IMR-90 (cell line): ENCODE measurements around the gene C14orf180. TPM values are rescaled to one million over a fixed set of nuclear protein-coding genes. Genes with fewer than 3 reads are reported as not detected.

Experiments used
- ATAC-seq: fragments of 200-7000 bp; cut with Tn5 transposase; 2 replicates; pipeline ENCODE4 v1.9.1; 2020; ENCODE audit warnings: low read depth, mild to moderate bottlenecking, moderate library complexity
- BruUV-seq: library from RNA; stranded (reverse); fragments of 400-500 nt; replicated peaks from 2 replicates; lab custom pipeline; 2021; lab: Mats Ljungman, UMichigan
- CTCF ChIA-PET: fragments of 300-600 bp; formaldehyde crosslinking; extraction: SDS; loops from one replicate; lab custom pipeline; 2021; ENCODE audit warnings: antibody characterized with exemption; lab: Yijun Ruan, JAX
- POLR2A ChIA-PET: fragments of 300-600 bp; sonication (Branson Sonifier 250); formaldehyde crosslinking; loops from one replicate; lab custom pipeline; 2022; ENCODE audit warnings: antibody characterized with exemption; ENCODE audit not compliant: unreplicated experiment; lab: Charles Lee
- DNase-seq: peaks from one replicate; pipeline ENCODE4 v3.0.0; 2013
- H2AFZ ChIP-seq: replicated peaks from 2 replicates; pipeline ENCODE3; 2013; ENCODE audit warnings: low read length, mild to moderate bottlenecking; ENCODE audit not compliant: poor library complexity
- H2AK5ac ChIP-seq: 2 replicates; pipeline ENCODE4 v1.6.1; 2013; ENCODE audit warnings: low read depth, low read length, inconsistent platforms
- H2AK9ac ChIP-seq: replicated peaks from 2 replicates; pipeline ENCODE3; 2013; ENCODE audit warnings: mild to moderate bottlenecking, low read depth, low read length, moderate library complexity; ENCODE audit not compliant: poor library complexity
- H2BK120ac ChIP-seq: 2 replicates; pipeline ENCODE4 v1.6.1; 2013; ENCODE audit warnings: low read depth, low read length, inconsistent platforms
- H2BK15ac ChIP-seq: 3 replicates; pipeline ENCODE4 v1.6.1; 2013; ENCODE audit warnings: low read depth, low read length, inconsistent platforms
- H2BK20ac ChIP-seq: 2 replicates; pipeline ENCODE4 v1.6.1; 2013; ENCODE audit warnings: low read depth, mild to moderate bottlenecking, inconsistent platforms, low read length, moderate library complexity
- H2BK5ac ChIP-seq: 2 replicates; pipeline ENCODE4 v1.6.1; 2013; ENCODE audit warnings: mild to moderate bottlenecking, low read depth, low read length, inconsistent platforms; ENCODE audit not compliant: poor library complexity, severe bottlenecking
- H3K14ac ChIP-seq: replicated peaks from 2 replicates; pipeline ENCODE4 v1.6.1; 2013; ENCODE audit warnings: low read depth, low read length, inconsistent platforms
- H3K18ac ChIP-seq: 2 replicates; pipeline ENCODE4 v1.6.1; 2013; ENCODE audit warnings: low read depth, low read length, control low read depth
- H3K23ac ChIP-seq: 2 replicates; pipeline ENCODE4 v1.6.1; 2013; ENCODE audit warnings: low read depth, low read length, inconsistent platforms
- H3K27ac ChIP-seq: 2 replicates; pipeline ENCODE4 v1.5.1; 2013; ENCODE audit warnings: mild to moderate bottlenecking, control low read depth, low read length; ENCODE audit not compliant: insufficient read depth
- H3K27me3 ChIP-seq: 2 replicates; pipeline ENCODE4 v1.6.1; 2013; ENCODE audit warnings: low read length; ENCODE audit not compliant: control insufficient read depth, insufficient read depth
- H3K36me3 ChIP-seq: 2 replicates; pipeline ENCODE4 v1.6.1; 2013; ENCODE audit warnings: low read length, mixed read lengths; ENCODE audit not compliant: control insufficient read depth, insufficient read depth
- H3K4ac ChIP-seq: 2 replicates; pipeline ENCODE4 v1.6.1; 2013; ENCODE audit warnings: low read depth, low read length, inconsistent platforms
- H3K4me1 ChIP-seq: 2 replicates; pipeline ENCODE4 v1.6.1; 2013; ENCODE audit warnings: low read length, mixed read lengths; ENCODE audit not compliant: control insufficient read depth, insufficient read depth
- H3K4me2 ChIP-seq: 2 replicates; pipeline ENCODE4 v1.6.1; 2013; ENCODE audit warnings: low read depth, mild to moderate bottlenecking, control low read depth, low read length, moderate library complexity
- H3K4me3 ChIP-seq: 2 replicates; pipeline ENCODE4 v1.5.1; 2013; ENCODE audit warnings: low read depth, mild to moderate bottlenecking, control low read depth, low read length, moderate library complexity; ENCODE audit not compliant: insufficient read depth
- H3K56ac ChIP-seq: 2 replicates; pipeline ENCODE4 v1.6.1; 2013; ENCODE audit warnings: low read length, inconsistent platforms; ENCODE audit not compliant: insufficient read depth; ENCODE audit errors: extremely low read depth
- H3K79me1 ChIP-seq, 2 experiments: 2 replicates each; pipeline ENCODE4 v1.6.1; 2013; ENCODE audit warnings: low read length in 2 of 2, inconsistent platforms in 1 of 2, low read depth in 1 of 2
- H3K9ac ChIP-seq: 2 replicates; pipeline ENCODE4 v1.6.1; 2013; ENCODE audit warnings: low read depth, low read length, control low read depth
- H3K9me1 ChIP-seq: 2 replicates; pipeline ENCODE4 v1.6.1; 2013; ENCODE audit warnings: low read length, inconsistent platforms; ENCODE audit not compliant: insufficient read depth
- H3K9me3 ChIP-seq: 2 replicates; pipeline ENCODE4 v1.6.1; 2013; ENCODE audit warnings: low read length; ENCODE audit not compliant: control insufficient read depth, insufficient read depth
- H4K20me1 ChIP-seq: 2 replicates; pipeline ENCODE4 v1.6.1; 2013; ENCODE audit warnings: low read length, inconsistent platforms; ENCODE audit not compliant: insufficient read depth
- H4K5ac ChIP-seq: 2 replicates; pipeline ENCODE4 v1.6.1; 2013; ENCODE audit warnings: mild to moderate bottlenecking, low read depth, low read length, control low read depth
- H4K8ac ChIP-seq, 2 experiments: 2 replicates each; pipeline ENCODE4 v1.6.1; 2013; ENCODE audit warnings: low read depth in 2 of 2, low read length in 2 of 2, control low read depth in 1 of 2, inconsistent platforms in 1 of 2
- H4K91ac ChIP-seq: 2 replicates; pipeline ENCODE4 v1.6.1; 2013; ENCODE audit warnings: low read depth, low read length, inconsistent platforms; ENCODE audit not compliant: insufficient read depth
- BHLHE40 ChIP-seq: fragments of 150-350 bp; IDR thresholded peaks from 2 replicates; pipeline ENCODE4 v1.6.1; 2016; ENCODE audit warnings: mild to moderate bottlenecking, low read depth, low read length
- CEBPB ChIP-seq: IDR thresholded peaks from 2 replicates; pipeline ENCODE4 v1.6.1; 2012; ENCODE audit warnings: low read depth, low read length, improper control_type of control experiment
- CHD1 ChIP-seq: IDR thresholded peaks from 2 replicates; pipeline ENCODE4 v1.6.1; 2012; ENCODE audit warnings: low read depth, low read length, improper control_type of control experiment
- FOS ChIP-seq: fragments of 150-350 bp; IDR thresholded peaks from 2 replicates; pipeline ENCODE4 v1.6.1; 2016; ENCODE audit warnings: low read depth, low read length
- MAFK ChIP-seq: IDR thresholded peaks from 2 replicates; pipeline ENCODE4 v1.6.1; 2012; ENCODE audit warnings: low read depth, low read length, improper control_type of control experiment
- MXI1 ChIP-seq: IDR thresholded peaks from 2 replicates; pipeline ENCODE4 v1.6.1; 2012; ENCODE audit warnings: low read depth, mild to moderate bottlenecking, low read length, moderate library complexity, borderline replicate concordance
- NFE2L2 ChIP-seq: fragments of 150-350 bp; IDR thresholded peaks from 2 replicates; pipeline ENCODE4 v1.6.1; 2016; ENCODE audit warnings: low read depth, mild to moderate bottlenecking, low read length
- POLR2A ChIP-seq: IDR thresholded peaks from 2 replicates; pipeline ENCODE4 v1.6.1; 2012; ENCODE audit warnings: mild to moderate bottlenecking, low read depth, low read length
- RAD21 ChIP-seq: IDR thresholded peaks from 2 replicates; pipeline ENCODE4 v1.6.1; 2012; ENCODE audit warnings: low read length, improper control_type of control experiment
- RCOR1 ChIP-seq: IDR thresholded peaks from 2 replicates; pipeline ENCODE4 v1.6.1; 2012; ENCODE audit warnings: mild to moderate bottlenecking, low read length, improper control_type of control experiment; ENCODE audit not compliant: insufficient replicate concordance
- RFX5 ChIP-seq: IDR thresholded peaks from 2 replicates; pipeline ENCODE4 v1.8.0; 2012; ENCODE audit warnings: low read depth, mild to moderate bottlenecking, low read length, moderate library complexity
- SMC3 ChIP-seq: fragments of 150-350 bp; IDR thresholded peaks from 2 replicates; pipeline ENCODE4 v1.6.1; 2016; ENCODE audit warnings: low read depth, mild to moderate bottlenecking, antibody characterized with exemption, low read length, moderate library complexity
- WGBS, 2 experiments: methylation state at CpG; one replicate each; pipeline versions ENCODE4 v1.1.5 to v1.1.7; 2013; ENCODE audit warnings: missing lambda C conversion rate in 2 of 2; ENCODE audit not compliant: insufficient read length in 1 of 2; ENCODE audit errors: extremely low coverage in 2 of 2; 5-methylcytosine and 5-hydroxymethylcytosine counted together
- dilution Hi-C: fragments of 300-500 bp; cut with HindIII; formaldehyde crosslinking; loops from one replicate; pipeline ENCODE4 v1.14.3; 2018; ENCODE audit warnings: low sequenced_read_pairs; ENCODE audit not compliant: unreplicated experiment
- in situ Hi-C: fragments of 300-500 bp; cut with MboI; formaldehyde crosslinking; loops from 3 replicates; pipeline ENCODE4 v1.14.3; 2019; ENCODE audit warnings: low sequenced_read_pairs, inconsistent platforms, mixed read lengths
- intact Hi-C: fragments of 100-400 bp; cut with micrococcal nuclease; formaldehyde crosslinking; loops from 2 replicates; pipeline ENCODE4 v1.10.0; 2022
- polyA plus RNA-seq, 3 experiments: library from polyadenylated mRNA; depleted of rRNA; stranded (reverse); fragments of >200 nt; gene quantifications; 2 replicates each; pipeline ENCODE4 v1.2.3, GENCODE V29; 2012; ENCODE audit warnings: low replicate concordance in 1 of 3
- total RNA-seq: library from RNA; depleted of rRNA; stranded (reverse); fragments of >200 nt; gene quantifications from 2 replicates; pipeline ENCODE4 v1.2.3, GENCODE V29; 2012
- TF ChIP-seq, protein P1 (sequence below): fragments of 150-350 bp; IDR thresholded peaks from 2 replicates; pipeline ENCODE4 v1.6.1; 2017; ENCODE audit warnings: mild to moderate bottlenecking, antibody characterized with exemption, low read length, low read depth
- TF ChIP-seq, protein P2 (sequence below): fragments of 150-350 bp; IDR thresholded peaks from 2 replicates; pipeline ENCODE4 v1.6.1; 2016; ENCODE audit warnings: low read depth, mild to moderate bottlenecking, low read length, moderate library complexity, borderline replicate concordance
- TF ChIP-seq, protein P3 (sequence below): conservative IDR thresholded peaks from 2 replicates; pipeline ENCODE4 v1.5.1; 2012; ENCODE audit warnings: mild to moderate bottlenecking, low read depth, low read length, improper control_type of control experiment

C14orf180 gene
- total and polyA plus RNA-seq, 2 of the 4 experiments (the other 2 are of a cell fraction), result not detected

DNA sequence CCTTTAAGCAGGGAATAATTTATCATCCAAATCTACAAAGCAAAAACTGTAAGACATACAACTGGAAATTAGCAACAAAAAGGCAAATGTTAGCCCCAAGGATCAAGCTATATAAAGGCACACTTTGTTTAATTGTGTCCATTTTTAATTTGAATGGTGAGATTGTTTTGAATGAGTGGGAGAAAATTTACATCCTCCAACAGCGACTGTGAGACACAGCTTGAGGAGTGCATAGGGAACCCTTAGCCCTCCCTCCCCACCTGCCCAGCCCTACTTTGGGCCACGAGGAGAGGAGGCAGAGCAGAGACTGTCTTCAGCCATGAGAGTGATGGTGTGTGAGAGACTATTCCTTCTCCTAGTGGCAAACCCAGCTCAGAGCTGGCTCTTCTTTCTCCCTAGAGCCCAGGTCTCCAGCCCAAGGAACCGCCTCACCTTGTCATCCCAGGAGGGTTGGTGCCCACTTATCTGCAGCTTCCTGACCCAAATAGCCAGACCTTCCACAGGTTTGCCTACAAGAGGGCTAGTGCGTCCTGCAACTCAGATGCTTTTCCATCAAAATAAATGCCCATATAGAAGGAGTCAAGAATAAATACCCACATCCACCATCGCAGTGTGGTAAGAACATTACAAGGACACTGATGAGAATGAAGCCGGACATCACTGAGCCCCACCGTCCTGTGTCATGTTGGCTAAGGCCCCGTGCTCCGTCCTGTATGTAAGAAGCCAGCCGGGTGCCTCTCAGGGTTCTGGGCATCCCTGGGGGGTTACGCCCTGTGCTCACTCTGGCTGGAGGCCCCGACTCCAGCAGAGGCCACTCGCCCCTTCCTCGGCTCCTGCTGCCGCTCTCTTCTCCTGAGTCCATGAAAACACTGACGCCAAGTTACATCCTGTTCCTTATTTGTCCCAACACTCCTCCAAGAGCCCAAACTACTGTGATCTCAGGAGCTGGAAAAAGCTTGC lies 36.4 kb upstream of the C14orf180 start:
- Histone ChIP-seq H3K4me1 (no peaks in the 10 kb centered on the region), H3K79me1 (no peaks in the 10 kb centered on the region), H2AK9ac (no peak overlapping the region), H3K14ac (no peak overlapping the region), H2BK120ac (no peak overlapping the region), H3K4ac (no peak overlapping the region), H3K27me3 (peaks cover 4% of the 10 kb centered on the region; the same call in 1 of the 2 replicates), H4K8ac (no peak overlapping the region), H3K4me3 (no peak overlapping the region), H3K9me1 (no peaks in the 10 kb centered on the region), H2AFZ (no peak overlapping the region), H2BK20ac (no peak overlapping the region), H2AK5ac (no peak overlapping the region), H4K20me1 (no peaks in the 10 kb centered on the region), H3K18ac (no peak overlapping the region), H4K5ac (no peak overlapping the region), H2BK15ac (no peak overlapping the region), H3K9ac (no peak overlapping the region), H4K91ac (no peak overlapping the region), H3K56ac (no peak overlapping the region), H3K23ac (no peak overlapping the region), H3K4me2 (no peak overlapping the region), H3K9me3 (no peaks in the 10 kb centered on the region), H3K36me3 (no peaks in the 10 kb centered on the region), H3K27ac (no peak overlapping the region), H2BK5ac (no peak overlapping the region)
- BruUV-seq, result no TSS peak
- intact Hi-C loops (no loop called here), dilution Hi-C loops (no loop called here), in situ Hi-C loops (no loop called here)
- POLR2A ChIA-PET, result no interaction called here
- DNase-seq (no peak), ATAC-seq (no peak)
- CTCF ChIA-PET, result no interaction called here
- WGBS, 2 experiments, result 49% methylated on average over 6 of the region's 16 CpGs; no CpG with 5 or more reads in 1 of the 2 experiments
- TF ChIP-seq, protein P1, sequence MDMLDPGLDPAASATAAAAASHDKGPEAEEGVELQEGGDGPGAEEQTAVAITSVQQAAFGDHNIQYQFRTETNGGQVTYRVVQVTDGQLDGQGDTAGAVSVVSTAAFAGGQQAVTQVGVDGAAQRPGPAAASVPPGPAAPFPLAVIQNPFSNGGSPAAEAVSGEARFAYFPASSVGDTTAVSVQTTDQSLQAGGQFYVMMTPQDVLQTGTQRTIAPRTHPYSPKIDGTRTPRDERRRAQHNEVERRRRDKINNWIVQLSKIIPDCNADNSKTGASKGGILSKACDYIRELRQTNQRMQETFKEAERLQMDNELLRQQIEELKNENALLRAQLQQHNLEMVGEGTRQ, result no peak
- no peak for TF ChIP-seq SMC3
- no peak for TF ChIP-seq MAFK
- TF ChIP-seq, protein P2, sequence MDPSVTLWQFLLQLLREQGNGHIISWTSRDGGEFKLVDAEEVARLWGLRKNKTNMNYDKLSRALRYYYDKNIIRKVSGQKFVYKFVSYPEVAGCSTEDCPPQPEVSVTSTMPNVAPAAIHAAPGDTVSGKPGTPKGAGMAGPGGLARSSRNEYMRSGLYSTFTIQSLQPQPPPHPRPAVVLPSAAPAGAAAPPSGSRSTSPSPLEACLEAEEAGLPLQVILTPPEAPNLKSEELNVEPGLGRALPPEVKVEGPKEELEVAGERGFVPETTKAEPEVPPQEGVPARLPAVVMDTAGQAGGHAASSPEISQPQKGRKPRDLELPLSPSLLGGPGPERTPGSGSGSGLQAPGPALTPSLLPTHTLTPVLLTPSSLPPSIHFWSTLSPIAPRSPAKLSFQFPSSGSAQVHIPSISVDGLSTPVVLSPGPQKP, result no peak
- TF ChIP-seq RAD21, result no peak
- TF ChIP-seq MXI1, result no peak
- no peak for TF ChIP-seq CHD1
- no peak for TF ChIP-seq RFX5
- no peak for TF ChIP-seq NFE2L2
- TF ChIP-seq POLR2A, result no peak
- TF ChIP-seq, protein P3, sequence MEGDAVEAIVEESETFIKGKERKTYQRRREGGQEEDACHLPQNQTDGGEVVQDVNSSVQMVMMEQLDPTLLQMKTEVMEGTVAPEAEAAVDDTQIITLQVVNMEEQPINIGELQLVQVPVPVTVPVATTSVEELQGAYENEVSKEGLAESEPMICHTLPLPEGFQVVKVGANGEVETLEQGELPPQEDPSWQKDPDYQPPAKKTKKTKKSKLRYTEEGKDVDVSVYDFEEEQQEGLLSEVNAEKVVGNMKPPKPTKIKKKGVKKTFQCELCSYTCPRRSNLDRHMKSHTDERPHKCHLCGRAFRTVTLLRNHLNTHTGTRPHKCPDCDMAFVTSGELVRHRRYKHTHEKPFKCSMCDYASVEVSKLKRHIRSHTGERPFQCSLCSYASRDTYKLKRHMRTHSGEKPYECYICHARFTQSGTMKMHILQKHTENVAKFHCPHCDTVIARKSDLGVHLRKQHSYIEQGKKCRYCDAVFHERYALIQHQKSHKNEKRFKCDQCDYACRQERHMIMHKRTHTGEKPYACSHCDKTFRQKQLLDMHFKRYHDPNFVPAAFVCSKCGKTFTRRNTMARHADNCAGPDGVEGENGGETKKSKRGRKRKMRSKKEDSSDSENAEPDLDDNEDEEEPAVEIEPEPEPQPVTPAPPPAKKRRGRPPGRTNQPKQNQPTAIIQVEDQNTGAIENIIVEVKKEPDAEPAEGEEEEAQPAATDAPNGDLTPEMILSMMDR, result no peak
- no peak for TF ChIP-seq BHLHE40
- TF ChIP-seq FOS, result no peak
- no peak for TF ChIP-seq CEBPB
- no peak for TF ChIP-seq RCOR1
